ENCODE data around the gene DEFB126.

Gene DEFB126

DNA sequence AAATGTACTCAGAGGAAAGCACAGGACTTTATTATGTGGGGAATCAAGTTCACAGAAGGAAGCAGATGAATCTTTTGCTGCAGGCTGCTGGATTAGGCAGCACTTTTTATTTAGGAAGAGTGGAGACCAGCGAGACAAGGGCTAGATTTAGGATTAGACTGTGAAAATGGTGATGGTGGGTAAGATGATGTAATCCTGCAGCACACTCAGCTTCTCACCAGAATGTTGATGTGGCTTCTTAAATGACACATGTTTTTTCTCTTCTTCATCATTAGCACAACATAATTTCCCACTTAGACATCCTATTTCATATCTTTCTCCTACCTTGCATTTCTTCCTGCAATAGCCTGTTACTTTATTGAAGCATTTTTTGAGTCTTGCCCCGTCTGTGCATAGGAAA lies 45.3 kb downstream of the DEFB126 start:
- no peak overlapping the region for H3K27ac ChIP-seq
- H3K4me3 ChIP-seq = no peak overlapping the region
- DNase-seq (ENCODE audit: low spot score) = no peak
- TF ChIP-seq, protein P1, sequence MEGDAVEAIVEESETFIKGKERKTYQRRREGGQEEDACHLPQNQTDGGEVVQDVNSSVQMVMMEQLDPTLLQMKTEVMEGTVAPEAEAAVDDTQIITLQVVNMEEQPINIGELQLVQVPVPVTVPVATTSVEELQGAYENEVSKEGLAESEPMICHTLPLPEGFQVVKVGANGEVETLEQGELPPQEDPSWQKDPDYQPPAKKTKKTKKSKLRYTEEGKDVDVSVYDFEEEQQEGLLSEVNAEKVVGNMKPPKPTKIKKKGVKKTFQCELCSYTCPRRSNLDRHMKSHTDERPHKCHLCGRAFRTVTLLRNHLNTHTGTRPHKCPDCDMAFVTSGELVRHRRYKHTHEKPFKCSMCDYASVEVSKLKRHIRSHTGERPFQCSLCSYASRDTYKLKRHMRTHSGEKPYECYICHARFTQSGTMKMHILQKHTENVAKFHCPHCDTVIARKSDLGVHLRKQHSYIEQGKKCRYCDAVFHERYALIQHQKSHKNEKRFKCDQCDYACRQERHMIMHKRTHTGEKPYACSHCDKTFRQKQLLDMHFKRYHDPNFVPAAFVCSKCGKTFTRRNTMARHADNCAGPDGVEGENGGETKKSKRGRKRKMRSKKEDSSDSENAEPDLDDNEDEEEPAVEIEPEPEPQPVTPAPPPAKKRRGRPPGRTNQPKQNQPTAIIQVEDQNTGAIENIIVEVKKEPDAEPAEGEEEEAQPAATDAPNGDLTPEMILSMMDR (IDR thresholded peaks at IDR 0.05) = no peak

DNA sequence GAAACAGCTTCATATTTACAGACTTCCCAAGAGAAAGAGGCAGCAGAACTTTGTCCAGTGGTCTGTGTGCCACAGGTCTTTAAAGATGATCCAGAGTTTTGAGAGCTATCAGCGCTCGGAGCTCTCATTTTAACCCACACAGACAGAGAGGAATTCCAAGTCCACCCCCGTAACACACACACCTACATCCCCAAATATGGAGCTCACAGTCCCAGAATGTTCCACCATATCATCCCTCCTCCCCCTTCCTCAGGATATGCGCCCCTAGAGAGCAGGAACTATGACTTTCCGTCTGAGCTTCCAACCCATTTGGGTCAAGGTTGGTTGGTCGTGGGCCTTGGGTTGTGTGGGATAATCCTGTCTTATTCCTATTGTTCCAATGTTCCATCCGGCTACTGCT lies 47.2 kb downstream of the DEFB126 start, which contains the start of gene DEFB128:
Gene DEFB128, minus strand, starts transcription at position 101 of the 400 bp plus-strand sequence. Its CDS starts 88 bp downstream, at position 13.
- no peak for DNase-seq (ENCODE audit: low spot score)
- TF ChIP-seq, protein P1 (IDR thresholded peaks at IDR 0.05) = no peak
- Histone ChIP-seq H3K27ac (no peak within 1 kb of the TSS), H3K4me3 (no peak within 1 kb of the TSS)
